GM12878 (cell line): Measurements from ENCODE around the gene SVBP. TPM values are rescaled to one million over a fixed set of nuclear protein-coding genes. Genes with fewer than 3 reads are reported as not detected.

Experiments used
- BCL3 ChIP-seq: IDR thresholded peaks from 2 replicates; pipeline ENCODE4 v1.6.1; 2011; ENCODE audit warnings: borderline replicate concordance, low read depth, mild to moderate bottlenecking, moderate library complexity, low read length; ENCODE audit not compliant: insufficient read depth, poor library complexity, severe bottlenecking
- E2F8 ChIP-seq: fragments of 450-650 bp; IDR thresholded peaks from 2 replicates; pipeline ENCODE4 v1.6.1; 2018; ENCODE audit warnings: mild to moderate bottlenecking, low read depth, moderate library complexity; ENCODE audit not compliant: partially characterized antibody
- EED ChIP-seq: sonication (generic); IDR thresholded peaks from 2 replicates; pipeline ENCODE4 v1.6.1; 2016; ENCODE audit warnings: antibody characterized with exemption, low read depth
- HDAC2 ChIP-seq: fragments of 200-600 bp; sonication (generic); IDR thresholded peaks from 2 replicates; pipeline ENCODE4 v1.6.1; 2017
- HDAC6 ChIP-seq: fragments of 200-600 bp; sonication (generic); IDR thresholded peaks from one replicate; pipeline ENCODE4 v1.8.0; 2017; ENCODE audit warnings: antibody characterized with exemption; ENCODE audit not compliant: unreplicated experiment
- IKZF1 ChIP-seq: fragments of 450-650 bp; conservative IDR thresholded peaks from 2 replicates; pipeline ENCODE4 v1.6.1; 2017; ENCODE audit warnings: antibody characterized with exemption, mild to moderate bottlenecking
- JUND ChIP-seq: IDR thresholded peaks from 2 replicates; pipeline ENCODE4 v1.6.1; 2012; ENCODE audit warnings: low read depth, mild to moderate bottlenecking, low read length, improper control_type of control experiment, moderate library complexity
- LARP7 ChIP-seq: fragments of 450-650 bp; IDR thresholded peaks from 2 replicates; pipeline ENCODE4 v1.6.1; 2017; ENCODE audit warnings: mild to moderate bottlenecking
- NFYB ChIP-seq: IDR thresholded peaks from 2 replicates; pipeline ENCODE4 v1.6.1; 2011; ENCODE audit warnings: low read depth, mild to moderate bottlenecking, low read length, improper control_type of control experiment, moderate library complexity; ENCODE audit not compliant: insufficient read depth
- NRF1 ChIP-seq: conservative IDR thresholded peaks from 2 replicates; pipeline ENCODE4 v1.6.1; 2011; ENCODE audit warnings: mild to moderate bottlenecking, low read depth, low read length, improper control_type of control experiment
- POLR2AphosphoS2 ChIP-seq: IDR thresholded peaks from 2 replicates; pipeline ENCODE4 v1.6.1; 2011; ENCODE audit warnings: low read depth, mild to moderate bottlenecking, low read length, improper control_type of control experiment, moderate library complexity
- RAD51 ChIP-seq: fragments of 450-650 bp; IDR thresholded peaks from 2 replicates; pipeline ENCODE4 v1.6.1; 2016; ENCODE audit warnings: moderate library complexity, mild to moderate bottlenecking, inconsistent platforms
- RB1 ChIP-seq: fragments of 450-650 bp; formaldehyde crosslinking; IDR thresholded peaks from 2 replicates; pipeline ENCODE4 v1.6.1; 2017; ENCODE audit warnings: mild to moderate bottlenecking, borderline replicate concordance
- SKIL ChIP-seq: fragments of 450-650 bp; IDR thresholded peaks from 2 replicates; pipeline ENCODE4 v1.6.1; 2017; ENCODE audit warnings: mild to moderate bottlenecking, low read depth, inconsistent platforms; ENCODE audit not compliant: poor library complexity, severe bottlenecking
- SP1 ChIP-seq: IDR thresholded peaks from one replicate; pipeline ENCODE4 v1.6.1; 2011; ENCODE audit warnings: low read depth, low read length
- SRF ChIP-seq, 2 experiments: IDR thresholded peaks; 2 replicates each; pipeline ENCODE4 v1.6.1; 2011; ENCODE audit warnings: low read depth in 2 of 2, low read length in 2 of 2, mild to moderate bottlenecking in 1 of 2, moderate library complexity in 1 of 2
- TCF12 ChIP-seq: IDR thresholded peaks from 2 replicates; pipeline ENCODE4 v1.6.1; 2011; ENCODE audit warnings: low read depth, mild to moderate bottlenecking, low read length
- USF1 ChIP-seq: IDR thresholded peaks from 2 replicates; pipeline ENCODE4 v1.6.1; 2011; ENCODE audit warnings: borderline replicate concordance, low read depth, mild to moderate bottlenecking, moderate library complexity, mixed read lengths, low read length; ENCODE audit not compliant: insufficient read depth; ENCODE audit errors: extremely low read length
- ZNF384 ChIP-seq: IDR thresholded peaks from 2 replicates; pipeline ENCODE4 v1.6.1; 2012; ENCODE audit warnings: low read depth, mild to moderate bottlenecking, low read length, improper control_type of control experiment, borderline replicate concordance
- polyA plus RNA-seq, 11 experiments: library from polyadenylated mRNA; depleted of rRNA in 4 of 11; unstranded in 6 of 11; stranded (reverse) in 5 of 11; fragments of >200 nt; fragmentation: Nextera tagmentation in 4 of 11; fragmentation: Illumina TruSeq in 1 of 11; extraction: Ambion mirVana in 4 of 11; extraction: Trizol in 1 of 11; gene quantifications; 1 replicate in 1 of 11; 2 replicates in 10 of 11; pipeline versions ENCODE4 v1.2.1 to v1.2.3, GENCODE V29; 2011 to 2016; ENCODE audit warnings: inconsistent platforms in 2 of 11, missing spikeins in 2 of 11, low read depth in 1 of 11
- total RNA-seq, 4 experiments: library from RNA; depleted of rRNA in 3 of 4; stranded (reverse); fragments of >200 nt in 3 of 4; fragmentation: Illumina TruSeq in 1 of 4; extraction: Trizol in 1 of 4; gene quantifications; 2 replicates each; pipeline versions ENCODE4 v1.2.1 to v1.2.3, GENCODE V29; 2013 to 2021

SVBP gene
- total and polyA plus RNA-seq, 10 of the 15 experiments (the other 5 are each of a cell fraction or from before 2014, with no cell fraction given) = 12.6 to 29.5 (median 19.8) TPM

- TF ChIP-seq BCL3 (no peak), HDAC2 (no peak), SRF (IDR thresholded peaks at IDR 0.05; ENCODE audit: low read depth in 2 of 2, low read length in 2 of 2) (no peak), SP1 (peak; percentile 61), NFYB (no peak), USF1 (no peak), JUND (no peak), SKIL (no peak), EED (peak; percentile 14), POLR2AphosphoS2 (0 out of 2 replicates have a peak, but pooled peaks have one; percentile 57), HDAC6 (no peak), E2F8 (no peak), LARP7 (no peak; the same call in none of the 2 replicates), RAD51 (no peak), IKZF1 (peak; percentile 94), TCF12 (peak; percentile 31; the same call in 1 of the 2 replicates), ZNF384 (no peak), RB1 (peak; percentile 67; the same call in 1 of the 2 replicates), NRF1 (peak; percentile 70)
These were observed at the start of gene SVBP, which contains the start of gene ERMAP (continued) for GRCh38 chr1:42816585-42817439.
